K562 (cell line): ENCODE results near the gene KCNQ5. TPM values are rescaled to one million over a fixed set of nuclear protein-coding genes. Genes with fewer than 3 reads are reported as not detected.

Experiments
- ATAC-seq: fragments of 200-7000 bp; cut with Tn5 transposase; 3 replicates; pipeline ENCODE4 v1.9.1; 2020; ENCODE audit warnings: moderate library complexity
- BruUV-seq: library from RNA; stranded (reverse); fragments of 400-500 nt; replicated peaks from 2 replicates; lab custom pipeline; 2021; lab: Mats Ljungman, UMichigan
- CTCF ChIA-PET: fragments of 300-600 bp; formaldehyde crosslinking; extraction: SDS; loops from one replicate; lab custom pipeline; 2021; ENCODE audit warnings: low intra/inter-chr PET ratio; lab: Yijun Ruan, JAX
- POLR2A ChIA-PET: fragments of 300-600, 350-650 bp; sonication (Branson Sonifier 250); formaldehyde crosslinking; extraction: SDS; loops from one replicate; lab custom pipeline; 2021; ENCODE audit warnings: antibody characterized with exemption, inconsistent platforms; lab: Yijun Ruan, JAX
- DNase-seq, 4 experiments: peaks; one replicate each; pipeline versions ENCODE4 v3.0.0 to v3.0.0-alpha.2; 2011 to 2018; ENCODE audit warnings: low spot score in 3 of 4, mixed read lengths in 3 of 4; ENCODE audit errors: extremely low read depth in 1 of 4
- FAIRE-seq: peaks from 2 replicates; lab custom pipeline; 2011; peaks lifted over from hg19 to GRCh38; lab: Jason Lieb, UNC
- H2AFZ ChIP-seq: 2 replicates; pipeline ENCODE4 v1.6.0; 2011; ENCODE audit warnings: low read depth, low read length, control low read depth, inconsistent platforms
- H3K27ac ChIP-seq: fragments of 200-600 bp; 3 replicates; pipeline ENCODE4 v1.8.0; 2011; ENCODE audit warnings: low read depth, mild to moderate bottlenecking, control low read depth, inconsistent platforms, low read length, moderate library complexity, mixed read lengths; ENCODE audit errors: extremely low read depth
- H3K27me3 ChIP-seq, 2 experiments: fragments of 300-600 bp in 1 of 2; 2 replicates in 1 of 2; 3 replicates in 1 of 2; pipeline versions ENCODE4 v1.6.0 to v1.8.0; 2011; ENCODE audit warnings: inconsistent platforms in 2 of 2, low read length in 2 of 2, mild to moderate bottlenecking in 1 of 2, mixed read lengths in 1 of 2, moderate library complexity in 1 of 2; ENCODE audit not compliant: control insufficient read depth in 2 of 2, insufficient read depth in 2 of 2
- H3K36me3 ChIP-seq: fragments of 300-600 bp; 3 replicates; pipeline ENCODE4 v1.8.0; 2011; ENCODE audit warnings: mild to moderate bottlenecking, low read length, inconsistent platforms; ENCODE audit not compliant: control insufficient read depth, insufficient read depth
- H3K4me1 ChIP-seq, 2 experiments: fragments of 200-600 bp in 1 of 2; replicated peaks in 1 of 2; 2 replicates in 1 of 2; 3 replicates in 1 of 2; pipeline versions ENCODE4 v1.5.1 to v1.8.0; 2011; ENCODE audit warnings: inconsistent platforms in 2 of 2, low read length in 2 of 2, mild to moderate bottlenecking in 1 of 2, mixed read lengths in 1 of 2, moderate library complexity in 1 of 2; ENCODE audit not compliant: control insufficient read depth in 2 of 2, insufficient read depth in 2 of 2
- H3K4me2 ChIP-seq: 2 replicates; pipeline ENCODE4 v1.6.1; 2011; ENCODE audit warnings: low read length, control low read depth, inconsistent platforms, mixed read lengths; ENCODE audit not compliant: insufficient read depth
- H3K4me3 ChIP-seq: fragments of 200-600 bp; sonication (generic), shearing (Covaris generic); 2 replicates; pipeline ENCODE4 v1.5.1; 2016; ENCODE audit warnings: control low read depth, inconsistent platforms
- H3K79me2 ChIP-seq: fragments of 200-600 bp; 3 replicates; pipeline ENCODE4 v1.8.0; 2011; ENCODE audit warnings: low read length, inconsistent platforms; ENCODE audit not compliant: control insufficient read depth, insufficient read depth
- H3K9ac ChIP-seq, 2 experiments: 2 replicates each; pipeline versions ENCODE4 v1.6.0 to v1.6.1; 2011; ENCODE audit warnings: low read depth in 2 of 2, low read length in 2 of 2, control low read depth in 1 of 2, inconsistent platforms in 1 of 2, mild to moderate bottlenecking in 1 of 2, mixed read lengths in 1 of 2; ENCODE audit not compliant: insufficient read depth in 1 of 2
- H3K9me1 ChIP-seq: one replicate; pipeline ENCODE4 v1.6.0; 2011; ENCODE audit warnings: inconsistent platforms, mild to moderate bottlenecking, low read length, moderate library complexity; ENCODE audit not compliant: control insufficient read depth, insufficient read depth
- H3K9me3 ChIP-seq: replicated peaks from 2 replicates; pipeline ENCODE4 v1.5.1; 2011; ENCODE audit warnings: low read depth, low read length, inconsistent platforms; ENCODE audit not compliant: control insufficient read depth, insufficient read depth
- H4K20me1 ChIP-seq: replicated peaks from 2 replicates; pipeline ENCODE4 v1.6.1; 2011; ENCODE audit warnings: low read length, inconsistent platforms, mixed read lengths; ENCODE audit not compliant: control insufficient read depth, insufficient read depth
- CHD2 ChIP-seq: IDR thresholded peaks from 2 replicates; pipeline ENCODE4 v1.6.1; 2011; ENCODE audit warnings: low read depth, low read length
- GABPB1 ChIP-seq: sonication (generic); formaldehyde crosslinking; IDR thresholded peaks from 2 replicates; pipeline ENCODE4 v1.8.0; 2022; ENCODE audit warnings: mild to moderate bottlenecking, missing genetic modification reagents
- JUND ChIP-seq, 2 experiments: IDR thresholded peaks; 2 replicates in 1 of 2; 3 replicates in 1 of 2; pipeline ENCODE4 v1.6.1; 2011; ENCODE audit warnings: borderline replicate concordance in 2 of 2, low read depth in 2 of 2, low read length in 2 of 2, improper control_type of control experiment in 1 of 2, missing biosample characterization in 1 of 2, missing genetic modification characterization in 1 of 2, missing genetic modification reagents in 1 of 2
- LCOR ChIP-seq: sonication (generic); formaldehyde crosslinking; IDR thresholded peaks from 2 replicates; pipeline ENCODE4 v1.8.0; 2022; ENCODE audit warnings: mild to moderate bottlenecking, missing genetic modification reagents
- MCM3 ChIP-seq: fragments of 450-650 bp; IDR thresholded peaks from 2 replicates; pipeline ENCODE4 v1.6.1; 2016
- MEF2A ChIP-seq: IDR thresholded peaks from 2 replicates; pipeline ENCODE4 v1.6.1; 2011; ENCODE audit warnings: low read depth, mild to moderate bottlenecking, low read length, moderate library complexity; ENCODE audit not compliant: control insufficient read depth
- MTA1 ChIP-seq: fragments of 450-650 bp; IDR thresholded peaks from 2 replicates; pipeline ENCODE4 v1.6.1; 2017; ENCODE audit warnings: borderline replicate concordance
- NBN ChIP-seq: fragments of 450-650 bp; IDR thresholded peaks from 2 replicates; pipeline ENCODE4 v1.6.1; 2016; ENCODE audit warnings: low read depth, mild to moderate bottlenecking
- PTRF ChIP-seq: fragments of 450-650 bp; IDR thresholded peaks from 2 replicates; pipeline ENCODE4 v1.6.1; 2016; ENCODE audit warnings: mild to moderate bottlenecking, missing genetic modification characterization, missing compliant biosample characterization
- PYGO2 ChIP-seq: fragments of 450-650 bp; IDR thresholded peaks from 2 replicates; pipeline ENCODE4 v1.6.1; 2016; ENCODE audit warnings: mild to moderate bottlenecking, missing genetic modification characterization, moderate library complexity, missing compliant biosample characterization
- RCOR1 ChIP-seq, 2 experiments: IDR thresholded peaks; 2 replicates each; pipeline ENCODE4 v1.6.1; 2012; ENCODE audit warnings: low read depth in 2 of 2, low read length in 2 of 2, borderline replicate concordance in 1 of 2, improper control_type of control experiment in 1 of 2
- SMARCC2 ChIP-seq: fragments of 450-650 bp; IDR thresholded peaks from 2 replicates; pipeline ENCODE4 v1.6.1; 2017; ENCODE audit warnings: antibody characterized with exemption, moderate library complexity, mild to moderate bottlenecking, low read depth
- SP2 ChIP-seq: IDR thresholded peaks from 2 replicates; pipeline ENCODE4 v1.6.1; 2011; ENCODE audit warnings: mild to moderate bottlenecking, low read depth, low read length, moderate library complexity; ENCODE audit not compliant: poor library complexity, severe bottlenecking; ENCODE audit errors: extremely low read depth
- ZNF436 ChIP-seq: fragments of 250-450, 450-650 bp; sonication (Bioruptor Pico); formaldehyde crosslinking; IDR thresholded peaks from 2 replicates; pipeline ENCODE4 v1.7.0; 2020; ENCODE audit warnings: mild to moderate bottlenecking
- ZSCAN29 ChIP-seq: fragments of 450-650 bp; IDR thresholded peaks from 2 replicates; pipeline ENCODE4 v1.6.1; 2017
- WGBS: fragments of 100-300 bp; shearing (Covaris generic); methylation state at CpG from one replicate; pipeline ENCODE4 v1.1.6; 2016; ENCODE audit warnings: low coverage, mixed read lengths; ENCODE audit not compliant: insufficient coverage; ENCODE audit errors: missing lambda C conversion rate; 5-methylcytosine and 5-hydroxymethylcytosine counted together
- in situ Hi-C: fragments of 300-500 bp; cut with MboI; formaldehyde crosslinking; loops from 4 replicates; pipeline ENCODE4 v1.15.0; 2018; ENCODE audit warnings: inconsistent platforms, mixed read lengths
- intact Hi-C: fragments of 100-400 bp; cut with micrococcal nuclease; formaldehyde crosslinking; loops from 2 replicates; pipeline ENCODE4 v1.14.2; 2022
- polyA plus RNA-seq, 8 experiments: library from polyadenylated mRNA; depleted of rRNA in 4 of 8; stranded (reverse) in 5 of 8; unstranded in 3 of 8; fragments of >200 nt; fragmentation: Nextera tagmentation in 2 of 8; fragmentation: Illumina TruSeq in 1 of 8; extraction: Ambion mirVana in 2 of 8; extraction: Trizol in 1 of 8; gene quantifications; 2 replicates each; pipeline versions ENCODE4 v1.2.1 to v1.2.3, GENCODE V29; 2011 to 2014; ENCODE audit warnings: inconsistent platforms in 1 of 8, missing spikeins in 1 of 8
- total RNA-seq, 7 experiments: library from RNA; depleted of rRNA in 6 of 7; stranded (reverse); fragments of >200 nt in 6 of 7; fragmentation: Illumina TruSeq in 2 of 7; extraction: Trizol in 2 of 7; gene quantifications; 2 replicates each; pipeline versions ENCODE4 v1.2.1 to v1.2.3, GENCODE V29; 2011 to 2021; ENCODE audit warnings: low replicate concordance in 1 of 7
- TF ChIP-seq, protein P1 (sequence below): sonication (generic); formaldehyde crosslinking; IDR thresholded peaks from 2 replicates; pipeline ENCODE4 v1.4.0; 2020; ENCODE audit warnings: mild to moderate bottlenecking, missing genetic modification reagents
- TF ChIP-seq, protein P2 (sequence below): fragments of 200-400 bp; formaldehyde crosslinking; IDR thresholded peaks from 2 replicates; pipeline ENCODE4 v1.6.1; 2017; ENCODE audit warnings: mild to moderate bottlenecking, low read depth, low read length, moderate library complexity

KCNQ5 gene
- total and polyA plus RNA-seq, 9 of the 15 experiments (the other 6 are each of a cell fraction or from before 2014, with no cell fraction given) = 0.31 to 5.9 (median 2.6) TPM

DNA sequence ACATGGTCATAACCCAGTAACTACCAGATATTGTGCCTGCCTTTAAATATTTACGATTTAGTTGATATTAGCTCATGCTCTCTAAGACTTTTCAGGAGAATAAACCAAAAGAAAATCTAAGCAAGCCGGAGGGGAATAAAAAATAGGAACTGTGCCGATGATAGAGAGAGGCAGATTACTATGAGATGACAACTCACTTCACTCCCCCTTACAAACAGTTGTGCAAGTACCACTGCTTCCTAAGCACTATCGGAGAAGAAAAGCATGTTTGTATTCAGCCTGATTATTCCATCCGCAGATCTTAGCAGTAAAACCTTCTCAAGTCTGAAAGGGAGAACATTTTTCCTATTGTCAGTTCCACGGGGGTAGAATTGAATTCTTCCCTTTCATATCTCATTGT lies 294.4 kb downstream of the KCNQ5 start:
- no peak for ATAC-seq

More for the DNA sequence above, 294.4 kb downstream of the KCNQ5 start:
- POLR2A ChIA-PET = no interaction called here
- CTCF ChIA-PET = interaction anchor here (0.6 kb wide), 1 partner anchor 68 kb away, joined by 3 read pairs; no protein-coding TSS in a partner anchor
- no peak overlapping the region for H3K4me3 ChIP-seq
- H3K9ac ChIP-seq = no peak overlapping the region
- BruUV-seq = no TSS peak
- no peaks in the 10 kb centered on the region for H3K9me1 ChIP-seq
- no peak overlapping the region for H3K27ac ChIP-seq
- no peaks in the 10 kb centered on the region; a peak in 1 of 5 replicates for H3K27me3 ChIP-seq
- no peak for DNase-seq
- no peaks in the 10 kb centered on the region for H3K79me2 ChIP-seq
- H3K4me1 ChIP-seq = no peaks in the 10 kb centered on the region
- intact Hi-C loops (no loop called here), in situ Hi-C loops (no loop called here)
- TF ChIP-seq LCOR (CRISPR knock-in tag) (no peak), MEF2A (no peak), SP2 (no peak), GABPB1 (CRISPR knock-in tag) (no peak), RCOR1 (IDR thresholded peaks at IDR 0.05; ENCODE audit: borderline replicate concordance in 1 of 2, low read depth in 2 of 2, low read length in 2 of 2) (no peak), PTRF (tag) (no peak), SMARCC2 (no peak), ZNF436 (CRISPR knock-in tag) (no peak), JUND (IDR thresholded peaks at IDR 0.05; ENCODE audit: borderline replicate concordance, low read depth, low read length) (no peak), JUND (tag; IDR thresholded peaks at IDR 0.05; ENCODE audit: borderline replicate concordance, low read depth, low read length) (no peak), CHD2 (no peak), PYGO2 (tag) (no peak), ZSCAN29 (no peak), MCM3 (no peak), NBN (no peak), MTA1 (no peak)
- TF ChIP-seq, protein P1, sequence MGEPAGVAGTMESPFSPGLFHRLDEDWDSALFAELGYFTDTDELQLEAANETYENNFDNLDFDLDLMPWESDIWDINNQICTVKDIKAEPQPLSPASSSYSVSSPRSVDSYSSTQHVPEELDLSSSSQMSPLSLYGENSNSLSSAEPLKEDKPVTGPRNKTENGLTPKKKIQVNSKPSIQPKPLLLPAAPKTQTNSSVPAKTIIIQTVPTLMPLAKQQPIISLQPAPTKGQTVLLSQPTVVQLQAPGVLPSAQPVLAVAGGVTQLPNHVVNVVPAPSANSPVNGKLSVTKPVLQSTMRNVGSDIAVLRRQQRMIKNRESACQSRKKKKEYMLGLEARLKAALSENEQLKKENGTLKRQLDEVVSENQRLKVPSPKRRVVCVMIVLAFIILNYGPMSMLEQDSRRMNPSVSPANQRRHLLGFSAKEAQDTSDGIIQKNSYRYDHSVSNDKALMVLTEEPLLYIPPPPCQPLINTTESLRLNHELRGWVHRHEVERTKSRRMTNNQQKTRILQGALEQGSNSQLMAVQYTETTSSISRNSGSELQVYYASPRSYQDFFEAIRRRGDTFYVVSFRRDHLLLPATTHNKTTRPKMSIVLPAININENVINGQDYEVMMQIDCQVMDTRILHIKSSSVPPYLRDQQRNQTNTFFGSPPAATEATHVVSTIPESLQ = no peak
- TF ChIP-seq, protein P2, sequence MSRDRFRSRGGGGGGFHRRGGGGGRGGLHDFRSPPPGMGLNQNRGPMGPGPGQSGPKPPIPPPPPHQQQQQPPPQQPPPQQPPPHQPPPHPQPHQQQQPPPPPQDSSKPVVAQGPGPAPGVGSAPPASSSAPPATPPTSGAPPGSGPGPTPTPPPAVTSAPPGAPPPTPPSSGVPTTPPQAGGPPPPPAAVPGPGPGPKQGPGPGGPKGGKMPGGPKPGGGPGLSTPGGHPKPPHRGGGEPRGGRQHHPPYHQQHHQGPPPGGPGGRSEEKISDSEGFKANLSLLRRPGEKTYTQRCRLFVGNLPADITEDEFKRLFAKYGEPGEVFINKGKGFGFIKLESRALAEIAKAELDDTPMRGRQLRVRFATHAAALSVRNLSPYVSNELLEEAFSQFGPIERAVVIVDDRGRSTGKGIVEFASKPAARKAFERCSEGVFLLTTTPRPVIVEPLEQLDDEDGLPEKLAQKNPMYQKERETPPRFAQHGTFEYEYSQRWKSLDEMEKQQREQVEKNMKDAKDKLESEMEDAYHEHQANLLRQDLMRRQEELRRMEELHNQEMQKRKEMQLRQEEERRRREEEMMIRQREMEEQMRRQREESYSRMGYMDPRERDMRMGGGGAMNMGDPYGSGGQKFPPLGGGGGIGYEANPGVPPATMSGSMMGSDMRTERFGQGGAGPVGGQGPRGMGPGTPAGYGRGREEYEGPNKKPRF = no peak
- no peaks in the 10 kb centered on the region for H4K20me1 ChIP-seq
- no peaks in the 10 kb centered on the region for H3K9me3 ChIP-seq
- H2AFZ ChIP-seq = no peak overlapping the region
- H3K4me2 ChIP-seq = no peak overlapping the region
- no peaks in the 10 kb centered on the region for H3K36me3 ChIP-seq
- WGBS = 15% methylated on average over 6 of the region's 6 CpGs
- FAIRE-seq = no peak
